CD4-positive, alpha-beta T cell treated with Interleukin-21 for 1 hour (primary cell): ENCODE measurements around the gene TNS1.

Experiments used
- DNase-seq: peaks from one replicate; pipeline ENCODE4 v3.0.0-alpha.2; 2020

The TNS1 gene

GRCh38 chr2:217941886-217942728, 60.7 kb downstream of the TNS1 start:
- DNase-seq: no peak

GRCh38 chr2:217941339-217941738, 61.5 kb downstream of the TNS1 start:
- no peak for DNase-seq

GRCh38 chr2:217940261-217941220, 62.3 kb downstream of the TNS1 start:
- DNase-seq: no peak

- DNase-seq: no peak
Observed at GRCh38 chr2:217939629-217940245, 63.1 kb downstream of the TNS1 start.

GRCh38 chr2:217939220-217939619, 63.6 kb downstream of the TNS1 start:
- no peak for DNase-seq

- DNase-seq: no peak
Observed at GRCh38 chr2:217938036-217938435, 64.8 kb downstream of the TNS1 start.

GRCh38 chr2:217937446-217937845, 65.3 kb downstream of the TNS1 start:
- DNase-seq: no peak

DNA sequence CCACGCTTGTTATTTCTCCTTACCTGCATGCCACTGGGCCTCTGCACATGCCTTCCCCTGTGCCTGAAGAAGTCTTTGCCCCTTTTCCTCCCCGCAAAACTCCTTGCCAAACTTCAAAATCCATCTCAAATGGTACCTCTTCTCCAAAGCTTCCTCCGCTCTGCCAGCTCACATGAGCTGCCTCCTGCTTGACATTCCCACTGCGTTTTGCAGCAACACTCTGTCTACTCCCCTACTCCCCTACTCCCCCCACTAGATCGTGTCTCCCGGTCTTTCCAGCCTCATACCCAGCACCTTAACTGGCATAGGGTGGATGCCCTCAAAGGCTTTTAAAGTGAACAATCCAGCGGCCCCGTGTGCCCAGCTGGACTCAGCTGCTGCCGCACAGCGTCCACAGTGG, 65.8 kb downstream of the TNS1 start:
- no peak for DNase-seq

- no peak for DNase-seq
Observed at GRCh38 chr2:217935901-217936684, 66.7 kb downstream of the TNS1 start.

DNA sequence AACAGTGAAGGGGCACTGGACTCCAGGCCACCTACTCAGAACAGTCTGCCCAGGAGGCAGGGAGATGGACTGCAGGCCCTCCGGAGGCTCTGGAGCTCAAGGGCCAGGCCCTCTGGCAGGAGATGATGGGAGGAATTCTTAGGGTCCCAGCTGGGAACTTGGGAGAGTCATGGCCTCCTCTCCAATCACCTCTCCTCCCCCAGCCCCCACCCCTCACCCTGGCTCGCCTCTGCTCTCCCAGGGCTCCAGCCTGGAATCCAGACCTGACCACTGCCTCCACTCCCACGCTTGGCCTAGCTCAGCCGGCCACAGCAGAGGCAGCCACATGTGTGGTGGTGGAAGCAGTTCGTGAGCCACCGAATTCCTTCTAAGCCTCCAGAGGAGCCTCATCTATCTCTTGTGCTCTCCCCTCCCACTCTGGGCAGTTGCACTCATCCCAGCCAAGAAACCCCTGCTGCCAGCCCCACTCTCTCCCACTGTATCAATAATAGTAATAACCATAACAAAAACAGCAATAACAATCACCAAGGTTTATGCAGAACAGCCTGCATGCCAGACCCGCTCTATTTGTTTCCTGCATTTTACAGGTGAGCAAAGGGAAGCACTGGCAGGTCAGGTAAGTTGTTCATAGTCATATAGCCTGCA, 67.4 kb downstream of the TNS1 start:
- DNase-seq: no peak

DNA sequence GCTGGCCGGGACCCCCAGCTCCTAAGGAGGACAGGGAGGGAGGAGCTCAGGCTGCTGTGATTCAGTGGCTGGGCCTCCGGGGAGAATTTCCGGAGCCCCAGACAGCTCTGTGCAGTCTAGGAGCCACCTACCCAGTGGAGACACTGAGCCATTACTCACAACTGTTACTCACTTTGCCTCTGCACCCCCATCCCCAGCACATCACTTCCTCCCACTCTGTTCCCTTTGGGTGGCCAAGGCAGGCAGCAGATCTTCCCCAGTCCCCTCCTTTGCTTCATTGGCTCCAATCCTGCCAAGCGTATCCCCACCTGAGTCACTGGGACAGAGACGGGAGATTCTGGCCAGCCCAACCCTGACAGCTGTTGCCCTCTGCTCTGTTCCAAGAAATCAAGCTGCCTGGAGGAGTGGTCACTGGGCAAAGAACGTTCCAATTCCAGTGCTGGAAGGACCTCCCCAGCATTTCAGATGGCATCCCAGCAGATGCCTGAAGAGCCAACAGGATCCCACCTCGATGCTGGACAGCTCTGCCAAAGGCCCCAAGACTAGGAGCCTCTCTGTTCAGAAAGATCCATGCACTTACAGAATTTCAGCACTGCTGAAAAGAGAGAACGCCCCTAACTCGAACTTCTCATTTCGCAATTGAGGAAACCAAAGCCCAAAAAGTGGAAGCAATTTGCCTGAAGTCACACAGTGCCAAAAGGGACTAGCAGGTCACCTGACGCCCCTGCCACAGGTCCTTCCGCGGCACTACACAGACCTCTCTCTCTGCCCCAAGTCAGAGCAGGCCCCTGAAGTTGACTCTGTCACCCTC, 68.3 kb downstream of the TNS1 start:
- peak; percentile 8 for DNase-seq

- DNase-seq: no peak
Observed at GRCh38 chr2:217933617-217933993, 69.2 kb downstream of the TNS1 start.

DNA sequence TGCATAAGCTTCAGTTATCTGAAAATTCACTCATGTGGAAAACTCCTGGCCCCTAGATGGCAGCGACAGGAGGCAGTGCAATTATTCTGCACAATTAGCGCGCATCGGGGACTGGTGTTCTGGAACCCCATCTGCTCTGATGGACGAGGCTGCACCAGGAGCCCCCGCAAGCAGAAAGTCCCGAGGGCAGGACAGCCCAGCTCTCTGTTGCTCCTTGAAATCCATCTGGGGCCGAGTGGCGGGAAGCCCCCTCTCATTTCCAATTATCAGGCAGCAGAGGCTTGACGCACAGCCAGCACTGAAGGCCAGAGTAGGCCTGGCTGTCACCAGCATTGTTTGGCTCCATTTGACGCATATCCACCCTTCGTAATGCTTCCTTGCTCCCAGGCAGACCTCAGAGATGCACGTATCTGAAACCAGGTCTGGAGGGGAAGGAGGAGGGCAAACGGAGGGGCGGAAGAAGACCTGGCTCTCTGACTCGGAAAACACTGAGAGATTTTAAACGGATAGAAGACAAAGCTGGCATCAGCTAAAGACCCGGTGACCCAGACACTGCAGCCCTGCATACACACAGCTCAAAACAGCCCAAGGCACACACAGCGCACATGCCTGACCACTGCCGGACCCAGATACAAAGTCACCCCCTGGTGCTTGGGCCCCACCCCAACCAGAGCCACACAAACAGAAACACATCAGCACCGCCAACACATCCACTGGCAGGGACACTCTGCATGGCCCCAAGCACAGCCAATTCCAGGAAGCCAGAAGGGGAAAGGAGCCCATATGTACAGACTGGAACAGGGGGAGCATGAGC, 69.8 kb downstream of the TNS1 start:
- DNase-seq: no peak

GRCh38 chr2:217931846-217932560, 70.8 kb downstream of the TNS1 start:
- DNase-seq: no peak

- DNase-seq: no peak
Observed at GRCh38 chr2:217930761-217931563, 71.8 kb downstream of the TNS1 start.

DNA sequence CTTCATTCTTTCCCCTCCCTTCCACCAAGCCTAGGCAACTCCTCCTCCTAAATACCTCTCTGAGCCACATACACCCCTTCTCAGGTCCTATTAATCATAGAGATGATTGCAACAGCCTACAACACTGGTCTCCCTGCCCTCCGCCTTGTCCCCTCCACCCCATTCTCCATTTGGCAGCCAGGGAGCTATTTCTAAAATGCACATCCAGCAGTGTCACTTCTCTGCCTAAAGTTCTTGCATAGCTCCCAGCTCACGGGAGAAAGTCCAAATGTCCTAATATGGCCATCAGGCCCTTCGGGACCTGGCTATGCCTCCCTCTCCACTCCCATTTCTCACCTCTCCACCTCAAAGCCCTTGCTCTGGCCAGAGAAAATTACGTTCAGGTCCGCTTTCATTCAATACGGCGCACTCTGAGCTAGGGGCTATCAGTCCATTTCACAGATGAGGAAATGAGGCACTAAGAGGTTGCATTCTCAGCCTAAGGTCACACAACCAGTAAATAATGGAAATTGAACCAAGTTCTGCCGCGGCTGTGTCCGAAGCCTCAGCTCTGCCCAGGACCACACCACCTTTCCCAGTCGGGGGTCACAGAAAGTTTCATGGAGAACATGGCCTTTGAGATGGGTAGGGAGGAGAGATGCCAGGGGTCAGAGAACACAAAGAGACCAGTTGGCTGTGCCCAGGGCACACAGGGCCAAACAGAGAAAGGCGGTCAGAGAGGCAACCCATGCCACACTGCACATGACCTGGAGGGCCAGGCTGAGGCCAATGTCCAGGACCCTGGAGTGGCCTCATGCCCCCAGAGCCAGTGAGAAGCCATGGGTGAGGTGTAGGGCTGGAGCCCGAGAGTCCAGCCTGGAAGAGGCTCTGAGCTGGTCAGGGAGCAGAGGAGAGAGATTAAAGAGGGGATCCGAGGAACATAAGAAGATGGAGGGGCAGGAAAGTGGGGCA, 72.8 kb downstream of the TNS1 start:
- DNase-seq: no peak

DNA sequence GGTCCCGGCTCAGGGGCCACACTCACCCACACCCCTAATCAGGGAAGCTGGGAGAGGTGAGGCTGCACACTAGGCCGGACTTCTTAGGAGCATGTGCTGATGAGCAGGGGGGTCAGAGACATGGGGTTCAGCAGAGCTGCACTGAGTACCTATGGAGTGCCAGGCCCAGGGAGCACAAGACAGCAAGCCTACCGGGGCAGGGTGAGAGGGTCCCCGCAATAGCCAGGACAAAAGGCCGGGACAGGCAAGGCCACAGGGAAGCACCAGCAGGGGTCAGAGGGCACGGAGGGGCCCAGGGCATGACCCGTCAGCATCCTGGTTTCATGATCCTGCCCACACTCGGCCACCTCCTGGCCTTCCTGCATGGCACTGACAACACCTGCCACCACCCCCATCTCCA, 73.5 kb downstream of the TNS1 start:
- no peak for DNase-seq
